GM12878 (cell line): ENCODE results near the gene ABCB4. TPM values are rescaled to one million over a fixed set of nuclear protein-coding genes. Genes with fewer than 3 reads are reported as not detected.

ENCODE experiments used
- ATAC-seq: fragments of 200-7000 bp; cut with Tn5 transposase; 3 replicates; pipeline ENCODE4 v1.9.1; 2020; ENCODE audit warnings: mild to moderate bottlenecking, moderate library complexity
- BruUV-seq: library from RNA; stranded (reverse); fragments of 400-500 nt; replicated peaks from 2 replicates; lab custom pipeline; 2021; lab: Mats Ljungman, UMichigan
- CTCF ChIA-PET: fragments of 300-600 bp; sonication (Branson Sonifier 250); formaldehyde crosslinking; extraction: SDS; loops from one replicate; lab custom pipeline; 2021; ENCODE audit warnings: inconsistent platforms; lab: Yijun Ruan, JAX
- POLR2A ChIA-PET: fragments of 350-600 bp; formaldehyde crosslinking; extraction: SDS; loops from one replicate; lab custom pipeline; 2021; ENCODE audit warnings: inconsistent platforms; lab: Charles Lee
- RAD21 ChIA-PET: fragments of 300-600 bp; sonication (Branson Sonifier 250); formaldehyde crosslinking; loops from one replicate; lab custom pipeline; 2023; ENCODE audit warnings: antibody characterized with exemption; ENCODE audit not compliant: unreplicated experiment; lab: Charles Lee
- SMC1A ChIA-PET: fragments of 300-600 bp; sonication (Branson Sonifier 250); formaldehyde crosslinking; loops from one replicate; lab custom pipeline; 2023; ENCODE audit not compliant: unreplicated experiment, uncharacterized antibody; lab: Charles Lee
- DNase-seq: peaks from one replicate; pipeline ENCODE4 v3.0.0-alpha.2; 2011; ENCODE audit warnings: low read depth, low spot score
- FAIRE-seq: peaks from 3 replicates; lab custom pipeline; 2011; peaks lifted over from hg19 to GRCh38; lab: Jason Lieb, UNC
- H2AFZ ChIP-seq: 2 replicates; pipeline ENCODE4 v1.6.0; 2011; ENCODE audit warnings: low read depth, low read length, control low read depth; ENCODE audit not compliant: control insufficient read depth
- H3K27ac ChIP-seq: 2 replicates; pipeline ENCODE4 v1.5.1; 2011; ENCODE audit warnings: control low read depth; ENCODE audit not compliant: control insufficient read depth, insufficient read depth
- H3K27me3 ChIP-seq, 2 experiments: replicated peaks in 1 of 2; 2 replicates each; pipeline versions ENCODE4 v1.6.0 to v1.6.1; 2011; ENCODE audit warnings: low read length in 1 of 2; ENCODE audit not compliant: control insufficient read depth in 2 of 2, insufficient read depth in 2 of 2
- H3K36me3 ChIP-seq, 2 experiments: 2 replicates each; pipeline ENCODE4 v1.5.1; 2011; ENCODE audit warnings: low read length in 1 of 2; ENCODE audit not compliant: control insufficient read depth in 2 of 2, insufficient read depth in 2 of 2
- H3K4me1 ChIP-seq: 2 replicates; pipeline ENCODE4 v1.6.1; 2011; ENCODE audit warnings: mild to moderate bottlenecking, low read length, moderate library complexity, mixed read lengths; ENCODE audit not compliant: control insufficient read depth, insufficient read depth
- H3K4me2 ChIP-seq: 2 replicates; pipeline ENCODE4 v1.6.0; 2011; ENCODE audit warnings: control low read depth; ENCODE audit not compliant: control insufficient read depth, insufficient read depth
- H3K4me3 ChIP-seq: fragments of 200-600 bp; sonication (generic); 2 replicates; pipeline ENCODE4 v1.5.1; 2016
- H3K79me2 ChIP-seq: 2 replicates; pipeline ENCODE4 v1.6.0; 2011; ENCODE audit warnings: low read length; ENCODE audit not compliant: control insufficient read depth, insufficient read depth
- H3K9ac ChIP-seq: 2 replicates; pipeline ENCODE4 v1.8.0; 2011; ENCODE audit warnings: low read length, control low read depth, mixed read lengths; ENCODE audit not compliant: control insufficient read depth, insufficient read depth
- H3K9me3 ChIP-seq: replicated peaks from 3 replicates; pipeline ENCODE4 v1.5.1; 2011; ENCODE audit warnings: mild to moderate bottlenecking, low read length; ENCODE audit not compliant: control insufficient read depth, insufficient read depth
- H4K20me1 ChIP-seq: 2 replicates; pipeline ENCODE4 v1.6.0; 2011; ENCODE audit not compliant: control insufficient read depth, insufficient read depth
- BRCA1 ChIP-seq: IDR thresholded peaks from 2 replicates; pipeline ENCODE4 v1.6.1; 2011; ENCODE audit warnings: low read depth, low read length, improper control_type of control experiment
- EED ChIP-seq: sonication (generic); IDR thresholded peaks from 2 replicates; pipeline ENCODE4 v1.6.1; 2016; ENCODE audit warnings: antibody characterized with exemption, low read depth
- ETV6 ChIP-seq, 2 experiments: fragments of 450-650 bp in 1 of 2; IDR thresholded peaks in 1 of 2; conservative IDR thresholded peaks in 1 of 2; 2 replicates each; pipeline ENCODE4 v1.6.1; 2014; ENCODE audit warnings: antibody characterized with exemption in 1 of 2, borderline replicate concordance in 1 of 2, low read depth in 1 of 2, mild to moderate bottlenecking in 1 of 2, moderate library complexity in 1 of 2
- JUND ChIP-seq: IDR thresholded peaks from 2 replicates; pipeline ENCODE4 v1.6.1; 2012; ENCODE audit warnings: low read depth, mild to moderate bottlenecking, low read length, improper control_type of control experiment, moderate library complexity
- KDM1A ChIP-seq: fragments of 200-600 bp; sonication (generic); IDR thresholded peaks from 2 replicates; pipeline ENCODE4 v1.6.1; 2016; ENCODE audit warnings: borderline replicate concordance
- KLF5 ChIP-seq: fragments of 450-650 bp; IDR thresholded peaks from 2 replicates; pipeline ENCODE4 v1.6.1; 2014; ENCODE audit warnings: mild to moderate bottlenecking; ENCODE audit not compliant: partially characterized antibody
- MTA2 ChIP-seq: fragments of 450-650 bp; IDR thresholded peaks from 2 replicates; pipeline ENCODE4 v1.6.1; 2016; ENCODE audit warnings: low read depth, mild to moderate bottlenecking, moderate library complexity
- MTA3 ChIP-seq: IDR thresholded peaks from 2 replicates; pipeline ENCODE4 v1.6.1; 2012; ENCODE audit warnings: low read length, inconsistent platforms, borderline replicate concordance
- MYC ChIP-seq: IDR thresholded peaks from 2 replicates; pipeline ENCODE4 v1.6.1; 2011; ENCODE audit warnings: mild to moderate bottlenecking, low read length, moderate library complexity, inconsistent platforms; ENCODE audit not compliant: insufficient read depth, insufficient replicate concordance, insufficient read length, severe bottlenecking
- PML ChIP-seq: IDR thresholded peaks from 2 replicates; pipeline ENCODE4 v1.6.1; 2012; ENCODE audit warnings: low read length, inconsistent platforms
- RAD51 ChIP-seq: fragments of 450-650 bp; IDR thresholded peaks from 2 replicates; pipeline ENCODE4 v1.6.1; 2016; ENCODE audit warnings: moderate library complexity, mild to moderate bottlenecking, inconsistent platforms
- RBBP5 ChIP-seq: fragments of 200-600 bp; sonication (generic); conservative IDR thresholded peaks from 2 replicates; pipeline ENCODE4 v1.6.1; 2016
- RFX5 ChIP-seq: IDR thresholded peaks from 2 replicates; pipeline ENCODE4 v1.6.1; 2011; ENCODE audit warnings: low read depth, low read length, improper control_type of control experiment
- SRF ChIP-seq, 2 experiments: IDR thresholded peaks; 2 replicates each; pipeline ENCODE4 v1.6.1; 2011; ENCODE audit warnings: low read depth in 2 of 2, low read length in 2 of 2, mild to moderate bottlenecking in 1 of 2, moderate library complexity in 1 of 2
- ZBED1 ChIP-seq: IDR thresholded peaks from 2 replicates; pipeline ENCODE4 v1.6.1; 2016; ENCODE audit warnings: borderline replicate concordance
- ZBTB4 ChIP-seq: fragments of 450-650 bp; formaldehyde crosslinking; IDR thresholded peaks from 2 replicates; pipeline ENCODE4 v1.4.0; 2022; ENCODE audit warnings: mild to moderate bottlenecking, moderate library complexity
- ZNF687 ChIP-seq: fragments of 450-650 bp; IDR thresholded peaks from 2 replicates; pipeline ENCODE4 v1.6.1; 2017; ENCODE audit warnings: mild to moderate bottlenecking, moderate library complexity
- ZSCAN29 ChIP-seq: fragments of 450-650 bp; IDR thresholded peaks from 2 replicates; pipeline ENCODE4 v1.6.1; 2017; ENCODE audit warnings: mild to moderate bottlenecking, moderate library complexity
- WGBS: methylation state at CpG from one replicate; pipeline ENCODE4 v1.1.6; 2016; ENCODE audit warnings: low lambda C conversion rate; ENCODE audit not compliant: insufficient replicate concordance, insufficient coverage; ENCODE audit errors: missing lambda C conversion rate; 5-methylcytosine and 5-hydroxymethylcytosine counted together
- in situ Hi-C: fragments of 300-500 bp; cut with MboI; formaldehyde crosslinking; loops from 9 replicates; pipeline ENCODE4 v1.14.3; 2018; ENCODE audit warnings: mixed read lengths
- intact Hi-C: fragments of 100-400 bp; cut with micrococcal nuclease; formaldehyde crosslinking; loops from one replicate; pipeline ENCODE4 v1.14.2; 2022; ENCODE audit not compliant: unreplicated experiment
- polyA plus RNA-seq, 11 experiments: library from polyadenylated mRNA; depleted of rRNA in 4 of 11; unstranded in 6 of 11; stranded (reverse) in 5 of 11; fragments of >200 nt; fragmentation: Nextera tagmentation in 4 of 11; fragmentation: Illumina TruSeq in 1 of 11; extraction: Ambion mirVana in 4 of 11; extraction: Trizol in 1 of 11; gene quantifications; 1 replicate in 1 of 11; 2 replicates in 10 of 11; pipeline versions ENCODE4 v1.2.1 to v1.2.3, GENCODE V29; 2011 to 2016; ENCODE audit warnings: inconsistent platforms in 2 of 11, missing spikeins in 2 of 11, low read depth in 1 of 11
- total RNA-seq, 4 experiments: library from RNA; depleted of rRNA in 3 of 4; stranded (reverse); fragments of >200 nt in 3 of 4; fragmentation: Illumina TruSeq in 1 of 4; extraction: Trizol in 1 of 4; gene quantifications; 2 replicates each; pipeline versions ENCODE4 v1.2.1 to v1.2.3, GENCODE V29; 2013 to 2021

The ABCB4 gene
- total and polyA plus RNA-seq, 10 of the 15 experiments (the other 5 are each of a cell fraction or from before 2014, with no cell fraction given): 1.9 to 8.3 (median 4.4) TPM

GRCh38 chr7:87452279-87452678, 23.2 kb downstream of the ABCB4 start:
- Histone ChIP-seq H3K27ac (no peak overlapping the region), H3K9me3 (no peaks in the 10 kb centered on the region), H4K20me1 (no peaks in the 10 kb centered on the region), H3K36me3 (no peaks in the 10 kb centered on the region), H3K79me2 (no peaks in the 10 kb centered on the region), H3K9ac (no peak overlapping the region), H3K4me1 (no peaks in the 10 kb centered on the region), H3K4me2 (no peak overlapping the region), H3K4me3 (no peak overlapping the region), H2AFZ (no peak overlapping the region), H3K27me3 (no peaks in the 10 kb centered on the region)
- intact Hi-C loops (no loop called here), in situ Hi-C loops (no loop called here)
- WGBS: 63% methylated on average over 4 of the region's 4 CpGs
- no peak for ATAC-seq
- RAD21 ChIA-PET: no interaction called here
- FAIRE-seq: no peak
- no TSS peak for BruUV-seq
- DNase-seq: no peak
- CTCF ChIA-PET: interaction anchor here (0.6 kb wide), 1 partner anchor 99 kb away, joined by 3 read pairs; no protein-coding TSS in a partner anchor
- TF ChIP-seq ZBED1: no peak
- TF ChIP-seq MYC: no peak
- TF ChIP-seq RFX5: no peak
- no peak for TF ChIP-seq KDM1A
- TF ChIP-seq RAD51: no peak
- TF ChIP-seq SRF (IDR thresholded peaks at IDR 0.05; ENCODE audit: low read depth in 2 of 2, low read length in 2 of 2): no peak
- TF ChIP-seq KLF5: no peak
- no peak for TF ChIP-seq MTA3
- TF ChIP-seq ZBTB4 (CRISPR knock-in tag): no peak
- no peak for TF ChIP-seq JUND
- TF ChIP-seq ZSCAN29: no peak
- TF ChIP-seq PML: no peak
- no peak for TF ChIP-seq BRCA1
- TF ChIP-seq ETV6 (conservative IDR thresholded peaks at IDR 0.05 in 1 of 2, IDR thresholded peaks at IDR 0.05 in 1 of 2; ENCODE audit: borderline replicate concordance in 1 of 2, low read depth in 1 of 2): no peak
- TF ChIP-seq ZNF687: no peak
- TF ChIP-seq EED: no peak
- TF ChIP-seq RBBP5: no peak
- TF ChIP-seq MTA2: no peak
- POLR2A ChIA-PET: interaction anchor here (0.6 kb wide), 1 partner anchor 567 kb away, joined by 9 read pairs; no protein-coding TSS in a partner anchor
- SMC1A ChIA-PET: interaction anchor here (1.0 kb wide), 1 partner anchor 24 kb away, joined by 3 read pairs; no protein-coding TSS in a partner anchor
